HG03442 (cell line): ENCODE measurements around the gene PSMA5.
"Not testable (repeated sequence)": the region's sequence is repeated elsewhere in the genome, so short reads cannot be mapped to it uniquely, and the experiment has no call there.

Experiments
- ATAC-seq: cut with Tn5 transposase; IDR thresholded peaks from one replicate; pipeline ENCODE4 v1.9.1; 2021; ENCODE audit warnings: mild to moderate bottlenecking, moderate library complexity; ENCODE audit not compliant: unreplicated experiment

Gene PSMA5

DNA sequence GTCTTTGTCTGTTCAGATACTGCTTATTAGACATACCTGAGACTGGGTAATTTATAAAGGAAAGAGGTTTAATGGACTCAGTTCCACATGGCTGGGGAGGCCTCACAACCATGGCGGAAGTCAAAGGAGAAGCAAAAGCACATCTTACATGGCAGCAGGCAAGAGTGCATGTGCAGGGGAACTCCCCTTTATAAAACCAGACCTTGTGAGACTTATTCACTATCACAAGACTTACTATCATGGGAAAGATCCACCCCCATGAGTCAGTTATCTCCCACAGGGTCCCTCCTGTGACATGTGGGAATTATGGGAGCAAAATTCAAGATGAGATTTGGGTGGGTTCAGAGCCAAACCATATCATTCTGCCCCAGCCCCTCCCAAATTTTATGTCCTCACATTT is 7.1 kb upstream of the PSMA5 start:
- ATAC-seq, result no peak

DNA sequence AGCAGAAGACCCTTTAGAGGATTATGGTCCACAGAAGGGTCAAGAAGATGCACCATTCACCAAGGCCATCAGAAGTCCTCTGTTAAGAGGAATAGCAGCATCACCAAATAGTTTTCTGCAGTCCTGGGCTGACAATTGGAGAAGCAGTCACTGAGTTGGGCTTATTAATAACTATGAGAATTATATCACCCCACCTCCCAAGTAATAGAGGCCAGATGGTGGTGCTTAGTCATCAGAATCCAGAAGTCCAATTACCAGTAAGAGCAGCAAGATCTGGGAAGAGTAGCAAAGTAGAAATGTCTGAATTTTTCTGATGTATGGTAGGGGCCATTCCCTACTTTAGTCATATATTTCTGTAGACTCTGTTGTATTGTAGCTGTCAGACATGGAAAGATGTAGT is 6.1 kb upstream of the PSMA5 start:
- ATAC-seq, result no peak

DNA sequence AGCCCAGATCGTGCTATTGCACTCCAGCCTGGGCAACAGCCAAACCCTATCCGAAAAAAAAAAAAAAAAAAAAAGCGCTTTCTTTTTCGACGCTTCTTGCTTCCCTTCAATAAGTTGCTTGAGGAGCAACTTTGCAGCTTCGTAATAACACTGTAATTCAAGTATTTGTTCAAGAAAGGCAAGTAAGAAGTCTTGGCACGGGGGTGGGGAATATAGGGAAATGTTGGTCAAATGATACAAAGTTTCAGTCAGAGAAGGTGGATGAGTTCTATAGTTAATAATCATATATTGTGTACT is 871 bp upstream of the PSMA5 start:
- no peak for ATAC-seq

DNA sequence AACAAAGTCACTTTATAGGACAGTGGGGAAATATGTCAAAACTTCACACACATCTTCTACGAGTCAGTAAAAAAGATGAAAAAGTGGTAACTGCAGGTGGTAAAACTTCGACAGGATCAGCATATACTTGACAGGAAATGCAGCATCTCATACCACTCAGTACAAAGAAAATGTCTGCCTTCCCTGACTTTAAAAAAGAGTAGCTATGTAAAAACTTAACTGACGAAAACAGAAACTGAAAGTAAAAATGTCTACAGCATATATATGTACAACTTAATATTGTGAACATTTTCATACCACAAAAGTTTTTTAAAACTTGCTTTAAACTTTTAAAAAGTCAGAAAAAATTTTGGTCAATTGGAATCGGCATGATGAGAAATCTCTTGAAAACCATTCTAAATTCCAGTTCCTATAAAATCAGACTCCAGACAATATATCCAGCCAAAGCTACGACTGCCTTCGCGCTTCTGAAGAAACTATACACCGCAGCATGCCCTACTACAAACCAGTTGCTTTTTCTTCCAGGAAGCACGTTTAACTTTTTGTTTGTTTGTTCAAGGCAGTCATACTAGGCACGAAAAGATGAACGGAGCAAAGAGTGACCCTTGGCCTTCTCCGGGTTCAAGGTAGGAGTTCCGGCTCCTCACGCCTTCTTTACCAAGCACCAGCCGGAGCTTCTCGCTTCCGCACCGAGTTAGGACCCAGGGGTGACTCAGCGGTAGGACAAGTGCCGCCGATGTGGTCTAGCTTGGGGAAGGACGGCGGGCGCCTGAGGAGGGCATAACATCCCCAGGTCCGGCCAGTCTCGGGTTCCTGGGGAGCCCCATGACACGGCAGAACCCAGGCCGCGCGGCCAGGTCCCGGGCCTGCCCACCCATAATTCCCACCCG is 612 bp downstream of the PSMA5 start:
- peak; percentile 31 for ATAC-seq

DNA sequence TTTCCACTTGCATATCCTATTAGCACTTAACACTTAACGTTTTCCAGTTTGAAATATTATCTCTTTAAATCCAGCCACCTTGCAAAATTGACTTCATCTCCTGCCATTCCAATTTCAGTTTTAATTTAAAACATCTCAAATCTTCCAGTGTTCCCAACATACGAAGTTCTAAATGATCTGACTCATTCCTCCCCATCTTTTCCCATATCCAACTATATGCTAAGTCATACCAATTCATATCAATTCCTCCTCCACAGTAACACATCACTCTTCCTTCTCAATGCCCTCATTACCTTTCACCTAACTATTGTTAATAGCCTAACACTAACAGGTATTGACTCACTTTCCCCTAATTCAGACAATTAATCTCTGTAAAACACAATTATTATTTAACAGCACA is 2.8 kb downstream of the PSMA5 start:
- no peak for ATAC-seq

DNA sequence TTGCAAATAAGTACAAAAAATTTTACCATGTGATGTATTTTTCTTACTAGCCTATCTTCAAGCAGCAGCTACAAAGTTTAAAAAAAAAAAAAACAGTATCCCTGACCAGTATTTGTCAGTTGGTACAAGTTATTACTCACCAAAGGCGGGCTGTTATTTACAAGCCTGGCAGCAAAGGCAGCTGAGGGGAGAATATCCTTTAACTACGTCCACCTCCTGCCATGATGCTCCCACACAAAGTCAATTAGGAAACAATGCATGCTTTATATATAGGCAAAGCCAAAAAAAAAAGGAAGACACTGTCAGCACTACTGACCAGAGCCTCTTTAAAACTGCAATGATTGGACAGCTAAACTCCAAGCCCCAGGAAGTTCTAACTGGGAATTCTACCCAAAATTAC is 13.7 kb downstream of the PSMA5 start:
- ATAC-seq, result no peak

DNA sequence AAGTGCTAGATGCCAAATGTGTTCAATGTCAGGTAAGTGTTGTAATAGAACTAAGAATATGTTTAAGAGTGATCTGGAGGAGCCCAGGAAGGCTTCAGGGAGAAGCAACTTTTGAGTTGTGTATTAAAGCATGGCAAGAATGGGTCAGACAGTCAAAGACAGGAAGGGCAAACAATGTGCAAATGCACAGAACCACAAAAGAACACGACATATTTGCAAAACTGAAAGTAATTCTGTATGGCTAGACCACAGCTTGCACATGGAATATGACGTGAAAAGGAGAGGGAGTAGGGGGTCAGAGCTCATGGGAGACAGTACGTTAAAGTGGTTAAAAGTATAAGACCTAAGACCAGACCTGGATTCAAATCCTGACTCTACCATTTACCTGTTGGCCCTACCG is 21.4 kb downstream of the PSMA5 start:
- ATAC-seq, result no peak

DNA sequence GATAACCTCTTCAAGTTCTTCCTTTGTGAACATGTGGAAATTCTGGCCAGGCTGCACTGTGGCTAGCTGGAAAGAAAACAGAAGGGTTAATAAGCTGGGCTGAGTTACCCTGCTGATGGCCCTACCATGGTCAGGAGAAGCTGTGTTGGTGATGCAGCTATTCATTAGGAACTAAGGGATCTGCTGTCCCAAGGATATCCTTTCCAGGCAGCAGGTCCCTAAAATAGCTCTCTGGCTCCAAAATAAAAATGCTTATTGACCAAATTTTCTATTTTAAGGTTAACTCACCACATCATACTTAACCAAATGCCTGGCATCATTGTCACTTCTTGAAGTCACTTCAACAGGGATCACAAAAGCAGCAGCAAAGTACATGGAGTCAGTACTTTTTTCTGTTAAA is 24.2 kb downstream of the PSMA5 start:
- ATAC-seq, result no peak

DNA sequence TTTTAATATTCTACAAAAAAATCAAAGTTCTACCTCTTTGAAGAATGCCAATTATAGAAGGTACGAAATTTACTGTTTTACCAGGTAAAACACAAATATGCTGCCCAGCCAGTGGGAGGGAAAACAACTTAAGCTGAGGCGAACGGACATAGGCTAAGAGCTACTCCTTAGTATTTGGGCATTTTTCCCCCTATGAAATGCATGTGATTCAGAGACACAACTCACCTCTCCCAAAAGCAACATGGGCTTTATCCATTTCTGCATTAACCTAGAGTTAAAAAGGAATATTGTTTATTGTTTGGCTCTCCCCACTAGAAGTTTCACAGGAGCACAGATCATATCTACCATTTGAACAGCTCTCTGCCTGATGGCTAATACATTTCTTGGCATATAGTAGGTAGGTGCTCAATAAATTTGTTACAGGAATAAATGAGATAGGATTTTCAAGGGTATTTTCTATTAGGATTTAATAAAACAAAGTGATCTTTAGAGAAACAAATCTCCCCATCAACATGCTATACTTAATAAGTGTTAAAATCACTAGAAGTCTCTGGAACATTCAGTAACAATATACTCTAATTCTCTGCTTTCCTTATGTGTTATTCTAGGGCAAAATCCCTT is 26.1 kb downstream of the PSMA5 start:
- no peak for ATAC-seq

DNA sequence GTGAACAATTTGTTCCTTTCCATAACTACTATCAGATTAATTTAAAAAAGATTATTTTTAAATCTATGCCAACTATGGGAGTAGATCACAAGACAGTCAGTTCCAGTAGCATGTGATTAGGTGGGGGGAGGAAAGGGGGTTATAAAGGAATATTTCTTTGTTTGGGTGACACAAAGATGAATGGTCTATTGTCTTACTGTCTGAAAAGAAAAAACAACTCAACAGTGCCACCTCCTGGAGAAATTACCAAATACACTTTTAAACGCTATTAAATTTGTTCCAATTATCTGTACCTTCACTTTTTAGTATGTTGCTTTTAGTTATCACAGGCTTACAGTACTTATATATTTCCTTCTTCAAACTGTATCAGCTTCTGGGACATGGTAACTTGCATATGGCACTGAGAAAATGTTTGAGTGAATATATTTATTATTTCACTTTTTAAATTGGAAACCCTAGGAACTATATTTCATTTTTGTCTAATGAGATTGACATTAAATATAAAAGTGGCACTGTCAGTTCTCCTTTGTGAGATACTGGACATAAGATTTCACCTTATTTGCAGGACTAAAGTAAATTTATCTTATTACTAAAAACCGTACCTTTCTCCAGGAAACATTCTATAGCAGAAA is 26.8 kb downstream of the PSMA5 start:
- no peak for ATAC-seq

DNA sequence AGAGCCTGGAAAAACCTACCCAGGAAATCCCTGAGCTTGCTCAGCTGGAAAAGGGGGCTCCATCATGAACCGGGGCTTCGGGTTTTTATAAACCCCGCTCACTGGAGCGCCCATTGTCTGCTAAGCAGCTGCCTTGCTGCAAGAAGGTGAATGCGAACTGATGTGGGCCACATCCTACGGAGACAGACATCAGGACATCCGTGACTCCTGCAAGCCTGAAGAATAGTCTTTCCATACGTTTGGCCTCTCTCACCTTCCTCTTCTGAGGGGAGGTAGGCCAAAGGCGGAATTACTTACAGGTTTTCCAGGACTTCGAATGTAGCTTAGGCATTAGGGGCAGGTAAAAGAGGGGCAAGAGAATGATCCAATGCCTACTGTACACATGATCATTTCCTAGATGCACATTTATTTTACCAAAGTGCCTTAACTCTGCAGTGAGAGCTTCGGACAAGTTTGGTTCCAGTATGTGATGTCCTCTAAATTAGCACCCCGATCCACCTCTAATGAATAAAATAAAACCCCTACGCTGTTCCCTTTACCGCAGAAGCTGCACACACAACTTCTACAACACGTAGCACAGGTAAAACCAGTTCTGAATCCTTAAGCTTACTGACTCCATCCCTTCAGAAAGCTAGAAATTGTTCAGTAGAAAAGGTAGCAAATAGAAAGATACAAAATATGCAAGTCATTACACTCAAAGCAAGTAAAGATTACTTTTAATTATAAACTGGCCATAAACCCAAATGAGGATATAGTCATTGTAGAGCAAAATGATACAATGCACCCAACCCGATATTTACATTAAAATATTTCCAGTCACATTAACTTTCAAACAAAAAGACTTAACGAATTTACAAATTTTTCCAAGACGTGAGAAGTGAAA is 27.7 kb downstream of the PSMA5 start:
- ATAC-seq, result no peak

DNA sequence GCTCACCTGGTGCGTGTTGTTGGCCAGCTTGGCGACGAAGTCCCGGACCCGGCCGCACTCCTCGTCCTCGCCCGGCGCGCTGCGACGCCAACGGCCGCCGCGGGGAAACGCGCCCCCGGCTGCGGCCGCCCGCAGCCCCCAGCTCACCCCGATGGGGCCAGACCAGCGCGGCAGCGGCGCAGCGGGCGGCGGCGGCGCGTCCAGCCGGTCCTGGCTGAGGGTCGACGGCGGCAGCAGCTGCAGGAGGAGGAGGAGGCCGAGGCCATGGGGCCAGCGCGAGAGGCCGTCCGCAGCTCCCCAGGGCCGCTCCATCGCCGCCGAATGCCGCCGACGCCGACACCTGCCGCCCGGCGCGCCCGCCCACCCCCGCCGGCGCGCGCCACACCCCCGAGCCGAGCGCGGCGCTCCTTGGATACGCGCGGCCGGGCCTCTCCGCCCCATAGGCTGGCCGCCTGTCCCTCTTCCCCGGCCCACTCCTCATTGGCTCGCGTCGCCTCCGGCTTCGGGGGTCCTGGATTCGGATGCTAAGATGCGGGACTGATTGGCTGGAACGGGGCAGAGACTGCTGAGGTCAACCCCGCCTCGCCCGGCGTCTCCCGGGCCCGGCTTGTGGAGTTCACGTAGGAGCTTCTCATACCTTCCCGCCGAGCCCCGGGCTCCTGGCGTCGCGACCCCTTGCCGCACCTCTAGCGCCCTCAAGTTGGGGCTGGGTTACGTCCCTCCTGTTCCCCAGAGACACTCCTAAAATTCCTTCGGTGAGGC is 28.5 kb downstream of the PSMA5 start, which contains the start of gene SORT1:
TSS of gene SORT1 (minus strand) at position 338 of the 762 bp plus-strand sequence. CDS start at position 312, 26 bp downstream.
- peak; percentile 76 for ATAC-seq

DNA sequence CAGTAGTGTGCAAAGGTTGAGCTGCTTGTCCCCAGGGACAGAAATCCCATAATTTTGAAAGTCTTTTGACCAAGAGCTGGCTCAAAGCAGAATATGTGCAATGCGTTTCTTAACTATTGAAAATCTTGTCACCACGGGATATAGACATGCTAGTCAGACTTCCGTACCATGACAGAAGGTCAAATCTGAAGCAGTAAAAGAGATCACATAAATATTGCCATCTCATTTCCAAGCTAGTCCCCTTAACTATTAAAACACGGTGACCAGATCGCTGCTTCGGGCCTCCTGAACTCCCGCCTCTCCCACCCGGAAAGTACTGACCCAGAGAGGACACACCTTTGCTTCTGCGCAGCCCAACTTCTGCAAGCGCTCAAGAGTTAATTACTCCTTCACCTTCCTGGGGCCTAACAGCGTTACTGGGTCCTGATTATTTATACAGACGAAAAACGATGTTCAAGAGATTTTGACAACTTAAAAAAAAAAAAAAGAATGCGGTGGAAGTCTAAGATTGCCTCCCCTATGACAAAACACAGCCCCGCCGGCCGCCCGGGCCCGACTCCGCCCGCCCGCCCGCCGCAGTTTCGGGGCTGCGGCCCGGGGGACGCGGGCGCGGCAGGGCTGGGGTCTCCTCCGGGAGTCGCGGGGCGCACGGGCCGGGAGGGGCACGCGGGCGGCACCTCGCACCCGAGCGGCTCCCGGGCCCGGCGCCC is 29.2 kb downstream of the PSMA5 start:
- peak; percentile 4 for ATAC-seq

DNA sequence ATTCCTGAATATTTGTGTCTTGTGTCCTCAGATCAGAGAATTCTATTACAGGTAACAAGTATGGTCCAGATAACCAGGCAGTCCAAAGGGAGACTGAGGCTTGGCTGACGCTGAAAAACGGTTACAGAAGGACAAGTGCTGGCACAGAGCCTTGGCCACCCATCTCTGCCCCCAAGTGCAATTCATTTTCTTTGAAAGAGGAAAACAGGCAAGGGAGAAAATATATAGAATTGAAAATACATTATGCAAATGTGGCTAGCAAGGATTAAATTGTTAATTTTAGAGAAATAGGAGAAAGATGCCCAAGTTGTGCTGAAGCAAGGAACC is 29.8 kb downstream of the PSMA5 start:
- ATAC-seq, result no peak

DNA sequence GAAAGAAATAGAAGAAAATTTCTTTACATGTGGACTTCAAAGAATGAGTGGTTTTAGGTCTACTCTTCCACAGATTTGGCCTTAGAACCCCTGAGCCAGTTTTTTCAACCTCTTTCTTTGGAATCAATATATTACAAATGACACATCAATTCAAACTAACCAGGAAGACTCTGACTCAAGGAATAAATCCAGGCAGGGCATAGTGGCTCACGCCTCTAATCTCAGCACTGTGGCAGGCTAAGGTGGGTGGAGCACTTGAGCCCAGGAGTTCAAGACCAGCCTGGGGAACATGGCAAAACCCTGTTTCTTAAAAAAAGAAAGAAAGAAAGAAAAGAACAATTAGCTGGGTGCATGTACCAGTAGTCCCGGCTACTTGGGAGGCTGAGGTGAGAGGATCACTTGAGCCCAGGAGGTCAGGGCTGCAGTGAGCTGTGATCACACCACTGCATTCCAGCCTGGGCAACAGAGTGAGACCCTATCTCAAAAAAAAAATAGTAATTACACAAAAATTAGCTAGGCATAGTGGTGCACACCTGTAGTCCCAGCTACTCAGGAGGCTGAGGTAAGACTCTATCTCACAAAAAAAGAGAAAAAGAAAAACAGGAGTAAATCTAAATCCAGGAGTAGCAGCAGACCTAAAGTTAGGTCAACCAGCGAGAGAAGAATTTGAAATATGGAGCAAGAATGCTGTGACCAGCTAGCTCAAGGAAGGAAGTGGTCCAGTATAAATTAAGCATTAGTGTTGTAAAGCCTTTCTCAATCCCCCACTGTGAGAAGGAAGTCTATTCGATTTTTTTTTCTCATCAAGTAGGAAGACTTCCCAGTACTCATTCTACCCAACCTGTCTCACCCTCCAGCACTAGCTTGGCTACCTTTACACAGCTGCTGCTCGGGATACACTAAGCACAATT is 30.4 kb downstream of the PSMA5 start:
- ATAC-seq, result no peak

DNA sequence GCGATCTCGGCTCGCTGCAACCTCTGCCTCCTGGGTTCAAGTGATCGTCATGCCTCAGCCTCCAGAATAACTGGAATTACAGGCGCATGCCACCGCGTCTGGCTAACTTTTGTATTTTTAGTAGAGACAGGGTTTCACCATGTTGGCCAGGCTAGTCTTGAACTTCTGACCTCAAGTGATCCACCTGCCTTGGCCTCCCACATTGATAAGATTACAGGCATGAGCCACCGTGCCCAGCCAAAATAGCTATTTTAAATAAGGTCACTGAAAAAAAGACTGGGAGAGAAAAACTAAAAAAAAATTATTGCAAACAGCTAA is 31.0 kb downstream of the PSMA5 start:
- not testable (repeated sequence) for ATAC-seq

DNA sequence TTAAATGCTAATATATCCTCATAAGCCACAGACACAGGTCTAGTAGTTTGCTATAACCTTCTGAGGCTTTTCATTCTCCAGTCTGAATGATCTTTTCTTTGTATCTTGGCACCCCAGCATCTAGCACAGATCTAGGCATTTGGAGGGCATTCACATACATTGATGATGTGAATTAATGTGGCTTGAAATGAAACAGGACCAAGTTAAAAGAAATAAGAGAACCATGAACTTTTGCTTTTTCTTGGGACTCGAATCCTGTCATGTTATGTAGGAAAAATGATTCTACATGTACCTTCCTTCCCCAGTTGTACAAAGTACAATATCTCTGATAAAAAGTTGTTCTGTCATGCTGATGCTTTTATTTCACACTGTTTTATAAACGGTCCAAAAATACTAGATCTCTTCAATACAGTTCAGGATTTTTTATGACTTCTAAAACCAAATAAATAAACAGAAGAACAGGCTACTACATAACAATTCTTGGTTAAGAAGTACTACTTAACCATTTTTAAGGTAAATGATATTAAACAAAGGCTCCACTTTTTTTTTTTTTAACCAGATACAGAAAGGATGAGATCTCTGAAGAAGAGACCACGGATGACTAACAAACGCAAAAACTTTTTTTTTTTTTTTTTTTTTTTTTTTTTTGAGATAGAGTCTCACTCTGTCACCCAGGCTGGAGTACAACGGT is 31.5 kb downstream of the PSMA5 start:
- no peak for ATAC-seq

DNA sequence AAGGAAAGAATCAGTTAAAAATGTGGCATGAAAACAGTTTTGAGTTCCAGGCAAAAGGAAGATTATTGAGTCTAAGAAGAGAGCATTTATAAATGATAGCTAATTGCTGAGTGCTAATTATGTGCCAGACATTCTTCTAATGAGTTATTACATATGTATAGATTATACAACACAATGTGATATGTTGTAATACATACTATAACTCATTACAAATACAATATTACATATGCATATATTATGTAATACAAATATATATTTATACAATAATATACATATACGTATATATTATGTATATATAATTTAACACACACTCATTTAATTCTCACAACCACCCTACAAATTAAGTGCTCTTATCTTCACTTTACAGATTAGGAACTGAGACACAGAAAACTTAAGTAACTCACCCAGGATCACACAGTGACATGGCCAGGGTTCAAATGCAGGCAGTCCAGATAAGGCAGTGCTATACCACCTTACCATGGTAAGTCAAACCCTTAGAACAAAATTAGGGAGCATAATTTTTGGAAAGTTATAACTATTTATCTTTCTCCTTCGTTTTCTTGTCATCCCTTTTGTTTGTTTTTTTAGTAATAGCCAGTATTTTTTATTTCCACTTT is 32.5 kb downstream of the PSMA5 start:
- no peak for ATAC-seq
